Pancreas (tissue), 10 donors: ENCODE data around the gene MYF6. TPM values are rescaled to one million over a fixed set of nuclear protein-coding genes. Genes with fewer than 3 reads are reported as not detected.
A peak's percentile ranks its signal among the peaks of the same experiment; 100 is the strongest.

ENCODE experiments used
- ATAC-seq, 4 donors: fragments of 200-7000 bp; cut with Tn5 transposase; one replicate each; pipeline versions ENCODE4 v1.8.0 to v1.9.1; 2020; ENCODE audit warnings: mild to moderate bottlenecking in 4 of 4, moderate library complexity in 4 of 4
- DNase-seq, 6 donors: peaks; one replicate each; pipeline ENCODE4 v3.0.0-alpha.2; 2020
- FAIRE-seq: peaks from 2 replicates; lab custom pipeline; 2012; peaks lifted over from hg19 to GRCh38; lab: Jason Lieb, UNC
- H3K27ac ChIP-seq, 4 donors: fragments of 200-600 bp; sonication (generic); 1 replicate in 3 of 4; 2 replicates in 1 of 4; pipeline versions ENCODE4 v1.5.0 to v1.8.0; 2020
- H3K27me3 ChIP-seq, 4 donors: fragments of 200-600 bp; one replicate each; pipeline ENCODE4 v1.8.0; 2021
- H3K36me3 ChIP-seq, 3 donors: fragments of 200-600 bp; sonication (generic) in 1 of 3; one replicate each; pipeline versions ENCODE4 v1.5.0 to v1.8.0; 2020 to 2021
- H3K4me1 ChIP-seq, 3 donors: fragments of 200-600 bp; one replicate each; pipeline ENCODE4 v1.8.0; 2021
- H3K4me3 ChIP-seq, 4 donors: fragments of 200-600 bp; sonication (generic) in 2 of 4; one replicate each; pipeline versions ENCODE4 v1.5.0 to v1.8.0; 2020 to 2021
- H3K9me3 ChIP-seq, 4 donors: fragments of 200-600 bp; one replicate each; pipeline ENCODE4 v1.8.0; 2021
- CTCF ChIP-seq, 4 donors: fragments of 200-600 bp; sonication (generic) in 3 of 4; IDR thresholded peaks; one replicate each; pipeline versions ENCODE4 v1.5.0 to v1.8.0; 2021; ENCODE audit warnings: antibody characterized with exemption in 4 of 4
- WGBS, 2 donors: extraction: QIAGEN DNeasy Blood & Tissue Kit; methylation state at CpG; one replicate each; pipeline ENCODE4 v1.1.7; 2013; 5-methylcytosine and 5-hydroxymethylcytosine counted together
- intact Hi-C, 3 donors: fragments of 100-400 bp; cut with DNase I; formaldehyde crosslinking; loops; one replicate each; pipeline versions ENCODE4 v1.11.1 to v1.14.2; 2022
- polyA plus RNA-seq, 2 donors: library from polyadenylated mRNA; stranded (reverse); fragments of 200-250 nt; gene quantifications; one replicate each; pipeline ENCODE4 v1.2.3, GENCODE V29; 2013
- total RNA-seq, 6 donors: library from RNA; stranded (reverse); fragmentation: NEBNext Ultra II Directional in 4 of 6; extraction: Animal tissue kit (Norgen Biotek cat#: 25700) in 4 of 6; gene quantifications; one replicate each; pipeline versions ENCODE4 v1.2.1 to v1.2.4, GENCODE V29; 2021 to 2023
- donor health status: healthy with polysubstance abuse.
- donor health status: DM: no; HTN: no; CAD: no; lungs with moderate emphysema.
- donor health status: DM: no; HTN: no; CAD: no.
- donor health status: control.
- donor health status: control.
- donor health status: Bipolar disorder and iron deficiency.
- donor health status: DM: yes; HTN: yes; CAD: no.
- donor health status: DM: no; HTN: no; CAD: no.
- donor health status: DM: no; HTN: no; CAD: no.
- donor health status: DM: yes; HTN: yes; CAD: no.

The MYF6 gene
- total and polyA plus RNA-seq, 8 donors, result 0.16 TPM; not detected in 7

GRCh38 chr12:80716696-80717469 lies 9.4 kb downstream of the MYF6 start, which contains the start of gene MYF5:
Gene MYF5, plus strand, starts transcription at chr12:80716912. Its CDS starts 152 bp downstream, at chr12:80717064.
- peak in 3 of 6 donors; percentile 14 to 54 (median 46) for DNase-seq
- H3K4me3 ChIP-seq, result no peak within 1 kb of the TSS
- 24 to 31% methylated on average over 45 of the region's 45 CpGs for WGBS, 2 donors
- no peak for TF ChIP-seq CTCF (IDR thresholded peaks at IDR 0.05)
- no peak within 1 kb of the TSS for H3K27ac ChIP-seq
- H3K4me1 ChIP-seq, result no peaks in the 10 kb centered on the region
- ATAC-seq, result no peak
- no peaks in the 10 kb centered on the region for H3K9me3 ChIP-seq
- intact Hi-C loops, result no loop called here
- H3K27me3 ChIP-seq, result peaks cover 0 to 14% (median 1%) of the 10 kb centered on the region in 4 donors
- no peaks in the 10 kb centered on the region for H3K36me3 ChIP-seq
- FAIRE-seq, result no peak

GRCh38 chr12:80717856-80718255 lies 10.4 kb downstream of the MYF6 start:
- H3K9me3 ChIP-seq, result no peaks in the 10 kb centered on the region
- H3K4me3 ChIP-seq, result no peak overlapping the region
- TF ChIP-seq CTCF (IDR thresholded peaks at IDR 0.05), result no peak
- H3K27ac ChIP-seq, result no peak overlapping the region
- intact Hi-C loops, result no loop called here
- no peak for ATAC-seq
- peaks cover 0 to 12% (median 1%) of the 10 kb centered on the region in 4 donors for H3K27me3 ChIP-seq
- FAIRE-seq, result no peak
- DNase-seq, result no peak
- WGBS, 2 donors, result 56 to 71% methylated on average over 4 of the region's 4 CpGs
- H3K36me3 ChIP-seq, result no peaks in the 10 kb centered on the region
- H3K4me1 ChIP-seq, result peaks cover 0 to 7% (median 5%) of the 10 kb centered on the region in 3 donors

GRCh38 chr12:80720516-80720915 lies 13.1 kb downstream of the MYF6 start:
- Histone ChIP-seq H3K4me3 (no peak overlapping the region), H3K27me3 (peaks cover 0 to 9% (median 1%) of the 10 kb centered on the region in 4 donors), H3K36me3 (no peaks in the 10 kb centered on the region), H3K27ac (no peak overlapping the region), H3K4me1 (peaks cover 0 to 7% (median 5%) of the 10 kb centered on the region in 3 donors), H3K9me3 (no peaks in the 10 kb centered on the region)
- FAIRE-seq, result no peak
- TF ChIP-seq CTCF (IDR thresholded peaks at IDR 0.05), result no peak
- intact Hi-C loops, result no loop called here
- WGBS, 2 donors, result 81 to 83% methylated on average over 1 of the region's 1 CpG
- ATAC-seq, result no peak
- no peak for DNase-seq

GRCh38 chr12:80721326-80721725 lies 13.9 kb downstream of the MYF6 start:
- Histone ChIP-seq H3K4me1 (peaks cover 0 to 7% (median 5%) of the 10 kb centered on the region in 3 donors), H3K27ac (no peak overlapping the region), H3K4me3 (no peak overlapping the region), H3K9me3 (no peaks in the 10 kb centered on the region), H3K27me3 (peaks cover 0 to 17% (median 2%) of the 10 kb centered on the region in 4 donors), H3K36me3 (no peaks in the 10 kb centered on the region)
- TF ChIP-seq CTCF (IDR thresholded peaks at IDR 0.05), result no peak
- 71 to 83% methylated on average over 3 of the region's 3 CpGs for WGBS, 2 donors
- ATAC-seq (no peak), DNase-seq (no peak), FAIRE-seq (no peak)
- intact Hi-C loops, result no loop called here
